ENCODE results near the gene CD200.

Gene CD200, protein sequence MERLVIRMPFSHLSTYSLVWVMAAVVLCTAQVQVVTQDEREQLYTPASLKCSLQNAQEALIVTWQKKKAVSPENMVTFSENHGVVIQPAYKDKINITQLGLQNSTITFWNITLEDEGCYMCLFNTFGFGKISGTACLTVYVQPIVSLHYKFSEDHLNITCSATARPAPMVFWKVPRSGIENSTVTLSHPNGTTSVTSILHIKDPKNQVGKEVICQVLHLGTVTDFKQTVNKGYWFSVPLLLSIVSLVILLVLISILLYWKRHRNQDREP

DNA sequence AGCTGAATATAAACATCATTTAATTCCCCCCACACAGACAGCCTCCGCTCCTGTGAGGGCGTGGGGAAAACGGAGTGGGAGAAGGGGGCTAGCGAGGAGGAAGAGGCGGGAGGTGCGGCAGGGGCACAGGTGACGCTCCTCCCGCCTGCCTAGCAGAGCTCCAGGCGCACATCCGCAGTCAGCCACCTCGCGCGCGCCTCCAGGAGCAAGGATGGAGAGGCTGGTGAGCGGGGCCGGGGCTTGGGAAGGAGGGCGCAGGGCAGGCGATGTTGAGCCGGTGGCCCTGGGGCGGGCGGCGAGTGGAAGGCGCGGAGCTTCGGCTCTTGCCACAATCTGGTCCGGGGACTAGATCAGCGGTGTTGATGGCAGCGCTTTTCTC is at the start of gene CD200:
CD200 (plus strand) TSS at position 155 of the 379 bp plus-strand sequence; CDS start at position 212, 57 bp downstream.
- Histone ChIP-seq H3K36me3 (ENCODE audit: insufficient read depth, insufficient read length, low read length) (peaks cover 14% of the 10 kb centered on the region), H3K9ac (ENCODE audit: insufficient read length, low read depth) (peak within 1 kb of the TSS; percentile 91), H3K27me3 (ENCODE audit: insufficient read depth, insufficient read length) (no peaks in the 10 kb centered on the region), H3K4me3 (ENCODE audit: insufficient read length, low read depth) (peak within 1 kb of the TSS; percentile 80), H3K4me1 (ENCODE audit: insufficient read depth, insufficient read length) (no peaks in the 10 kb centered on the region), H3K9me3 (ENCODE audit: insufficient read depth, low read length) (no peaks in the 10 kb centered on the region)
- no peak for TF ChIP-seq YY1 (IDR thresholded peaks at IDR 0.05; ENCODE audit: insufficient read depth, insufficient read length)
- TF ChIP-seq ZNF274 (IDR thresholded peaks at IDR 0.05; ENCODE audit: low read depth, low read length), result no peak
- no peak for TF ChIP-seq SUZ12 (IDR thresholded peaks at IDR 0.05; ENCODE audit: extremely low read depth, insufficient read depth, insufficient read length)
- DNase-seq (ENCODE audit: low read depth, low spot score), result peak; percentile 59

DNA sequence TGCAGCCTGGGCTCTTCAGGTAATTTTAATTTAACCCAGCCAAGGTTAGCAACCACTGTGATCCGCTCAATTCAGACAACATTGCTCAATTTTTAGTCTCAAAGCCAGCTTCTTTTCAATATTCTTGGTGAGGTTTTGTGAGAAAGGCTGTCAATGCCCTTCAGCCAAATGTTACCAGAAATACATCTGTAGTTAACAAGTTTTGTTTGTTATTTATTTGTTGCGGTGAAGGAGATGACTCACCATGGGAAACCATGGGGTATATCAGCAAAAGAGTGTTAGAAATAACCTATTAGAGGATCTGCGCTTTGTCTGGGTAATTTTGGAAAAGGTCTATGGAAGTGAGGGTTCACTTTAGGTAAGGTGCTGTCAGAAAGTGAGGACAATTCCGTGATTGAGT is 43.9 kb upstream of the CD200 start:
- H3K4me1 ChIP-seq (ENCODE audit: insufficient read depth, insufficient read length), result no peaks in the 10 kb centered on the region
- DNase-seq (ENCODE audit: low read depth, low spot score), result no peak
- H3K9ac ChIP-seq (ENCODE audit: insufficient read length, low read depth), result no peak overlapping the region
- TF ChIP-seq SUZ12 (IDR thresholded peaks at IDR 0.05; ENCODE audit: extremely low read depth, insufficient read depth, insufficient read length), result no peak
- no peak for TF ChIP-seq YY1 (IDR thresholded peaks at IDR 0.05; ENCODE audit: insufficient read depth, insufficient read length)
- no peak for TF ChIP-seq ZNF274 (IDR thresholded peaks at IDR 0.05; ENCODE audit: low read depth, low read length)
- no peaks in the 10 kb centered on the region for H3K36me3 ChIP-seq (ENCODE audit: insufficient read depth, insufficient read length, low read length)
- no peaks in the 10 kb centered on the region for H3K27me3 ChIP-seq (ENCODE audit: insufficient read depth, insufficient read length)
- peaks cover 7% of the 10 kb centered on the region; the same call in 1 of the 2 replicates for H3K9me3 ChIP-seq (ENCODE audit: insufficient read depth, low read length)
- H3K4me3 ChIP-seq (ENCODE audit: insufficient read length, low read depth), result no peak overlapping the region

DNA sequence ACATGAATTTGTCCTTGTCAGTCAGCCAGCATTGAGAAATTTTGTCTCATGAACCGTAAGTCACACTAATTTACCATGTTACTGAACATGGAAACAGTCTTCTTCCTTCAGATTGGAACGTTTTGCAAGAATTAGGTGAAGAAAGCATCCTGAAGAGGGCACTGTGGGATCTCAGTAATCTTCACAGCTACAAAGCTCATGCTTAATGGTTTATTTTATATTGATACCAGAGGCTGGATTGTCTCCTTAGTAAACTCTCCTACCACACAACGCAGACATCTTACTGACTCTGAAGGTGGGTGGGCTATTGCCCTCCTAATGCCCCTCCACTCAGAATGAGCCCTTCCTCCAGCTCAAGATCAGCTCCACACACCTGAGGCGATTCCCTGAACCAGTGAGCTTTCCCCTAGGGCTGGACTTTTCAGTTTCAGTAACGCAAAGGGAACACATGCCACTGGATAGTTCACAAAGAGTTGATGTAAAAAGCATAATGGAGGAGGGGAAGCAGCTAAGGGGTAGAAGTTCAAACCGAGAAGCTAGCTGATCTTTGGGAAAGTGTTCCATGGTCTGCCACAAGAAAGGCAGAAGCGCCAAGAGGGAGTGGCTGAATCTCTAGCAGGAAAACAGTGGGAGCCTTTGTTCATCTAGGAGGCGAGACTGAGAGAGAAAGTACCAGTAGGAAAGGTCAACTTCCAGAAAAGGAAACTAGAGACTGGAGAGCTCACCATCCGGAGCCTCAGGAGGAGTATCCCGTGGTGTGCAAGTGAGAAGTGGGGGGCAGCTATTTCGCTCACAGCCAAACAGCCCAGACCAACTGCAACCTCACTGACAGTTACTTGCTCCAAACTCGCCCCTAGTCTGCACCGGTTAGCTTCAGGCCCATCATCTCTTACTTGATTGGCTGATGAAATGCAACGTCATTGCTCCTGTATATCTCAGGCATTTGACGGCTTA is 39.3 kb upstream of the CD200 start, which contains the start of gene SLC9C1:
SLC9C1 (minus strand) TSS at position 849 of the 954 bp plus-strand sequence. CDS start 7,425 bp downstream, outside the sequence.
- DNase-seq (ENCODE audit: low read depth, low spot score), result peak; percentile 64
- H3K4me1 ChIP-seq (ENCODE audit: insufficient read depth, insufficient read length), result no peaks in the 10 kb centered on the region
- H3K4me3 ChIP-seq (ENCODE audit: insufficient read length, low read depth), result no peak within 1 kb of the TSS

DNA sequence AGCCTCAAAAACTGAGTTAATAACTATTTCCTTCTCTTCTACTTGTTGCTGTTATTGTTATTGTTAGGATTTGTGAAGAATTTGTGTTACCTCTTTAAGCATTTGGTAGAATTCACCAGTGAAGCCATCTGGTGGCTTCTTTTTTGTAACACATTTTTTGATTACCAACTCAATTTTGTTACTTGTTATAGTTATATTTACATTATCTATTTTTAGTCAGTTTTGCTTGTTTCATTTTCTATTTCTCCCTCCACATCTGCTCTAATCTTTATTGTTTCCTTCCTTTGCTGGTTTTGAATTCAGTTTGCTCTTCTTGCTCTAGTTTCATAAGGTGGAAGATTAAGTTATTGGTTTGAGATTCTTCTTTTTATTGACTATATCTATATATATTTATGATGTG is 35.2 kb upstream of the CD200 start:
- Histone ChIP-seq H3K9ac (ENCODE audit: insufficient read length, low read depth) (no peak overlapping the region), H3K4me3 (ENCODE audit: insufficient read length, low read depth) (no peak overlapping the region), H3K9me3 (ENCODE audit: insufficient read depth, low read length) (peaks cover 31% of the 10 kb centered on the region), H3K27me3 (ENCODE audit: insufficient read depth, insufficient read length) (no peaks in the 10 kb centered on the region), H3K4me1 (ENCODE audit: insufficient read depth, insufficient read length) (no peaks in the 10 kb centered on the region), H3K36me3 (ENCODE audit: insufficient read depth, insufficient read length, low read length) (no peaks in the 10 kb centered on the region)
- TF ChIP-seq SUZ12 (IDR thresholded peaks at IDR 0.05; ENCODE audit: extremely low read depth, insufficient read depth, insufficient read length), result no peak
- TF ChIP-seq ZNF274 (IDR thresholded peaks at IDR 0.05; ENCODE audit: low read depth, low read length), result no peak
- no peak for TF ChIP-seq YY1 (IDR thresholded peaks at IDR 0.05; ENCODE audit: insufficient read depth, insufficient read length)
- no peak for DNase-seq (ENCODE audit: low read depth, low spot score)

More for the DNA sequence above, 39.3 kb upstream of the CD200 start, which contains the start of gene SLC9C1:
- Histone ChIP-seq H3K9me3 (ENCODE audit: insufficient read depth, low read length) (peaks cover 16% of the 10 kb centered on the region), H3K36me3 (ENCODE audit: insufficient read depth, insufficient read length, low read length) (no peaks in the 10 kb centered on the region), H3K9ac (ENCODE audit: insufficient read length, low read depth) (no peak within 1 kb of the TSS), H3K27me3 (ENCODE audit: insufficient read depth, insufficient read length) (no peaks in the 10 kb centered on the region)
- TF ChIP-seq SUZ12 (IDR thresholded peaks at IDR 0.05; ENCODE audit: extremely low read depth, insufficient read depth, insufficient read length), result no peak
- TF ChIP-seq YY1 (IDR thresholded peaks at IDR 0.05; ENCODE audit: insufficient read depth, insufficient read length), result no peak
- TF ChIP-seq ZNF274 (IDR thresholded peaks at IDR 0.05; ENCODE audit: low read depth, low read length), result no peak

DNA sequence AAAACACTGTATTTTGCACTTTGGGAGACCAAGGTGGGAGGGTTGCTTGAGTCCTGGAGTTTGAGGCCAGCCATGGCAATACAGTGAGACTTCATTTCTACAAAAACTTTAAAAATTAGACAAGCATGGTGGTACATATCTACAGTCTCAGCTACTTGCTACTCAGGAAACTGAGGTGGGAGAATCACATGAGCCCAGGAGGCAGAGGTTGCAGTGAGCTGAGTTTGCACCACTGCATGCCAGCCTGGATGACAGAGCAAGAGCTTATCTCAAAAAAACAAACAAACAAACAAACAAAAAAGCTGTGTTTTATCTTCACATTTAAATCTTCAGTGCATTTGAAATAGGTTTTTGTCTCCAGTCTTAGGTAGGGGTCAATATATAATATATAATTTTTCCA is 34.2 kb upstream of the CD200 start:
- H3K9ac ChIP-seq (ENCODE audit: insufficient read length, low read depth), result no peak overlapping the region
- DNase-seq (ENCODE audit: low read depth, low spot score), result no peak
- H3K4me3 ChIP-seq (ENCODE audit: insufficient read length, low read depth), result no peak overlapping the region
- H3K36me3 ChIP-seq (ENCODE audit: insufficient read depth, insufficient read length, low read length), result no peaks in the 10 kb centered on the region
- H3K4me1 ChIP-seq (ENCODE audit: insufficient read depth, insufficient read length), result no peaks in the 10 kb centered on the region
- TF ChIP-seq ZNF274 (IDR thresholded peaks at IDR 0.05; ENCODE audit: low read depth, low read length), result no peak
- no peak for TF ChIP-seq YY1 (IDR thresholded peaks at IDR 0.05; ENCODE audit: insufficient read depth, insufficient read length)
- TF ChIP-seq SUZ12 (IDR thresholded peaks at IDR 0.05; ENCODE audit: extremely low read depth, insufficient read depth, insufficient read length), result no peak
- no peaks in the 10 kb centered on the region for H3K27me3 ChIP-seq (ENCODE audit: insufficient read depth, insufficient read length)
- peaks cover 31% of the 10 kb centered on the region for H3K9me3 ChIP-seq (ENCODE audit: insufficient read depth, low read length)

DNA sequence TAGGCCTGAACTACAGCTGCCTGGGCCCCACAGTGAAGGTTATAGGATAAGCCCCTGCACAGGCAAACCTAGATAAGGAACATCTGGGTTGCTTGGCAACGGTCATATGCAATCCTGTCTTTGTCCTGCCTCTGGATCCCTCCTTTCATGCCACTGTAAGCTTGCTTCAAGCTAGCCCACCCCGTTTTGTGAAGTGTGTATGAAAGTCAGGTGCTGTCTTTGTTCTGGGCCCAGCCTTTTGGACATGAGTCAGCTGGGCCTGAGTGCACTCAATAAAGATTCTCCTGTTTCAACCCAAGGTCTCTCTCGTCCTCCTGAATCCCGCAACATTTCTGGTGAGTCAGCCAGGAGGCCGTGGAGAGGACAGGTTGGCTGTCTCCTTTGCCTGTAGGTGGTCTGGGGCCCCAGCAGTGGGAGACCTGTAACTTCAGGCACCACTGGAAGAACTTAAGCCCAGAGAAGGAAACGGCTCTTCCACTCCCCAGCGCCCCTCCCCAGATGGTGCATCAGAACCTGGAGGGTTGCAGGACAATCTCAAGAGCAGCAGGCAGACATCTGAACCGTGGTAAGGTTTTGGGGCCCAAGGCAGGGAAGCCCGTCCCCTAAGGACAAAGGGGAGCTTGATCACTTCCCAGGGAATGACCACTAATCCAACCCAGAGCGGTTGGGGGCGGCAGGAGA is 30.7 kb upstream of the CD200 start:
- no peak for TF ChIP-seq ZNF274 (IDR thresholded peaks at IDR 0.05; ENCODE audit: low read depth, low read length)
- no peak for TF ChIP-seq YY1 (IDR thresholded peaks at IDR 0.05; ENCODE audit: insufficient read depth, insufficient read length)
- no peak for TF ChIP-seq SUZ12 (IDR thresholded peaks at IDR 0.05; ENCODE audit: extremely low read depth, insufficient read depth, insufficient read length)
- peak overlapping the region; percentile 15 for H3K9ac ChIP-seq (ENCODE audit: insufficient read length, low read depth)
- H3K36me3 ChIP-seq (ENCODE audit: insufficient read depth, insufficient read length, low read length), result no peaks in the 10 kb centered on the region
- H3K4me1 ChIP-seq (ENCODE audit: insufficient read depth, insufficient read length), result peaks cover 3% of the 10 kb centered on the region
- H3K27me3 ChIP-seq (ENCODE audit: insufficient read depth, insufficient read length), result no peaks in the 10 kb centered on the region
- no peak for DNase-seq (ENCODE audit: low read depth, low spot score)
- peaks cover 31% of the 10 kb centered on the region for H3K9me3 ChIP-seq (ENCODE audit: insufficient read depth, low read length)
- peak overlapping the region; percentile 6 for H3K4me3 ChIP-seq (ENCODE audit: insufficient read length, low read depth)

Data from NT2/D1 (cell line).